Endothelial cell of umbilical vein (primary cell): ENCODE measurements around the gene PPP2R2C. TPM values are rescaled to one million over a fixed set of nuclear protein-coding genes. Genes with fewer than 3 reads are reported as not detected.

Experiments
- BruUV-seq: library from RNA; stranded (reverse); fragments of 400-500 nt; replicated peaks from 2 replicates; lab custom pipeline; 2021; lab: Mats Ljungman, UMichigan
- CTCF ChIA-PET: fragments of 300-600, 350-600 bp; sonication (Branson Sonifier 250); formaldehyde crosslinking; loops from one replicate; lab custom pipeline; 2021; ENCODE audit warnings: antibody characterized with exemption, inconsistent platforms; lab: Charles Lee
- POLR2A ChIA-PET: fragments of 300-600, 350-600 bp; sonication (Branson Sonifier 250); formaldehyde crosslinking; loops from one replicate; lab custom pipeline; 2021; ENCODE audit warnings: antibody characterized with exemption, inconsistent platforms; lab: Charles Lee
- DNase-seq: peaks from one replicate; pipeline ENCODE4 v3.0.0-alpha.2; 2011; ENCODE audit warnings: low read depth, low spot score
- FAIRE-seq: peaks from 2 replicates; lab custom pipeline; 2011; peaks lifted over from hg19 to GRCh38; lab: Jason Lieb, UNC
- H2AFZ ChIP-seq: 2 replicates; pipeline ENCODE4 v1.6.0; 2012; ENCODE audit warnings: low read depth, low read length, control low read depth, inconsistent platforms
- H3K27ac ChIP-seq: 2 replicates; pipeline ENCODE4 v1.5.1; 2011; ENCODE audit warnings: low read depth, mild to moderate bottlenecking, control low read depth, low read length, moderate library complexity; ENCODE audit not compliant: insufficient read depth
- H3K27me3 ChIP-seq, 2 experiments: 2 replicates each; pipeline versions ENCODE4 v1.6.0 to v1.6.1; 2011; ENCODE audit warnings: low read length in 2 of 2, mixed read lengths in 1 of 2; ENCODE audit not compliant: control insufficient read depth in 2 of 2, insufficient read depth in 2 of 2
- H3K36me3 ChIP-seq, 2 experiments: 2 replicates in 1 of 2; 3 replicates in 1 of 2; pipeline ENCODE4 v1.5.1; 2011; ENCODE audit warnings: low read length in 2 of 2, mild to moderate bottlenecking in 1 of 2, moderate library complexity in 1 of 2; ENCODE audit not compliant: control insufficient read depth in 2 of 2, insufficient read depth in 2 of 2; ENCODE audit errors: extremely low read depth in 1 of 2
- H3K4me1 ChIP-seq: 3 replicates; pipeline ENCODE4 v1.5.1; 2011; ENCODE audit warnings: mild to moderate bottlenecking, low read length; ENCODE audit not compliant: control insufficient read depth, insufficient read depth; ENCODE audit errors: extremely low read depth
- H3K4me2 ChIP-seq: 2 replicates; pipeline ENCODE4 v1.6.1; 2011; ENCODE audit warnings: low read length, control low read depth, mixed read lengths; ENCODE audit not compliant: insufficient read depth
- H3K4me3 ChIP-seq, 3 experiments: fragments of 200-600 bp in 1 of 3; sonication (generic), shearing (Covaris generic) in 1 of 3; replicated peaks in 1 of 3; 2 replicates each; pipeline ENCODE4 v1.5.1; 2011 to 2016; ENCODE audit warnings: control low read depth in 3 of 3, low read length in 3 of 3, mild to moderate bottlenecking in 2 of 3, inconsistent platforms in 1 of 3, low read depth in 1 of 3, moderate library complexity in 1 of 3; ENCODE audit not compliant: insufficient read depth in 1 of 3
- H3K79me2 ChIP-seq: 2 replicates; pipeline ENCODE4 v1.6.0; 2012; ENCODE audit warnings: low read length, inconsistent platforms; ENCODE audit not compliant: control insufficient read depth, insufficient read depth
- H3K9ac ChIP-seq: replicated peaks from 2 replicates; pipeline ENCODE3; 2011; ENCODE audit warnings: low read length, control low read depth; ENCODE audit not compliant: insufficient read depth; ENCODE audit errors: extremely low read depth
- H3K9me1 ChIP-seq: replicated peaks from 3 replicates; pipeline ENCODE4 v1.6.0; 2011; ENCODE audit warnings: mild to moderate bottlenecking, low read length; ENCODE audit not compliant: control insufficient read depth, insufficient read depth; ENCODE audit errors: extremely low read depth
- H3K9me3 ChIP-seq: replicated peaks from 2 replicates; pipeline ENCODE4 v1.5.1; 2012; ENCODE audit warnings: low read length, inconsistent platforms; ENCODE audit not compliant: control insufficient read depth, insufficient read depth
- H4K20me1 ChIP-seq: replicated peaks from 2 replicates; pipeline ENCODE3; 2011; ENCODE audit warnings: mild to moderate bottlenecking, low read length; ENCODE audit not compliant: control insufficient read depth, insufficient read depth; ENCODE audit errors: extremely low read depth
- CTCF ChIP-seq, 2 donors: IDR thresholded peaks; 1 replicate in 1 of 2; 2 replicates in 1 of 2; pipeline ENCODE4 v1.5.1; 2011; ENCODE audit warnings: low read length in 2 of 2, mild to moderate bottlenecking in 2 of 2, moderate library complexity in 2 of 2, control low read depth in 1 of 2, inconsistent platforms in 1 of 2, low read depth in 1 of 2; ENCODE audit not compliant: insufficient read depth in 1 of 2; ENCODE audit errors: extremely low read depth in 1 of 2
- EZH2 ChIP-seq: IDR thresholded peaks from 2 replicates; pipeline ENCODE4 v1.6.1; 2012; ENCODE audit warnings: borderline replicate concordance, low read depth, mild to moderate bottlenecking, moderate library complexity, low read length, inconsistent platforms; ENCODE audit not compliant: severe bottlenecking
- FOS ChIP-seq: IDR thresholded peaks from 2 replicates; pipeline ENCODE4 v1.6.1; 2011; ENCODE audit warnings: mild to moderate bottlenecking, low read length, moderate library complexity, borderline replicate concordance; ENCODE audit not compliant: insufficient read depth
- GATA2 ChIP-seq: IDR thresholded peaks from 2 replicates; pipeline ENCODE4 v1.7.0; 2011; ENCODE audit warnings: low read depth, mild to moderate bottlenecking, moderate library complexity, mixed read lengths, low read length; ENCODE audit not compliant: insufficient read length, insufficient read depth
- JUN ChIP-seq: IDR thresholded peaks from 2 replicates; pipeline ENCODE4 v1.6.1; 2011; ENCODE audit warnings: borderline replicate concordance, low read depth; ENCODE audit not compliant: insufficient read length, insufficient read depth
- MYC ChIP-seq: IDR thresholded peaks from one replicate; pipeline ENCODE4 v1.6.1; 2011; ENCODE audit warnings: mild to moderate bottlenecking, low read depth, low read length
- POLR2A ChIP-seq: IDR thresholded peaks from 2 replicates; pipeline ENCODE4 v1.6.1; 2012; ENCODE audit warnings: low read depth, mild to moderate bottlenecking, control low read depth, low read length
- POLR2AphosphoS5 ChIP-seq: IDR thresholded peaks from 2 replicates; pipeline ENCODE4 v1.6.1; 2012; ENCODE audit warnings: low read depth, mild to moderate bottlenecking, control low read depth, low read length, moderate library complexity; ENCODE audit not compliant: insufficient read depth
- dilution Hi-C: fragments of 300-500 bp; cut with MboI; formaldehyde crosslinking; loops from one replicate; pipeline ENCODE4 v1.15.0; 2019; ENCODE audit warnings: low sequenced_read_pairs; ENCODE audit not compliant: extremely low pct_ligation_motif_present
- intact Hi-C: fragments of 100-400 bp; cut with micrococcal nuclease; formaldehyde crosslinking; loops from one replicate; pipeline ENCODE4 v1.10.0; 2022
- polyA plus RNA-seq, 4 experiments: library from polyadenylated mRNA; depleted of rRNA in 3 of 4; stranded (reverse) in 3 of 4; unstranded in 1 of 4; fragments of >200 nt; gene quantifications; 2 replicates each; pipeline versions ENCODE4 v1.2.1 to v1.2.3, GENCODE V29; 2011 to 2012; ENCODE audit warnings: missing spikeins in 1 of 4
- total RNA-seq: library from RNA; stranded (reverse); gene quantifications from 2 replicates; pipeline ENCODE4 v1.2.3, GENCODE V29; 2021
- TF ChIP-seq, protein P1 (sequence below): IDR thresholded peaks from 2 replicates; pipeline ENCODE4 v1.6.1; 2011; ENCODE audit not compliant: insufficient read depth, insufficient read length

PPP2R2C gene
- total and polyA plus RNA-seq, 2 donors (not counting 3 experiments of a cell fraction or from before 2014, with no cell fraction given), result 0.03 to 0.09 TPM

DNA sequence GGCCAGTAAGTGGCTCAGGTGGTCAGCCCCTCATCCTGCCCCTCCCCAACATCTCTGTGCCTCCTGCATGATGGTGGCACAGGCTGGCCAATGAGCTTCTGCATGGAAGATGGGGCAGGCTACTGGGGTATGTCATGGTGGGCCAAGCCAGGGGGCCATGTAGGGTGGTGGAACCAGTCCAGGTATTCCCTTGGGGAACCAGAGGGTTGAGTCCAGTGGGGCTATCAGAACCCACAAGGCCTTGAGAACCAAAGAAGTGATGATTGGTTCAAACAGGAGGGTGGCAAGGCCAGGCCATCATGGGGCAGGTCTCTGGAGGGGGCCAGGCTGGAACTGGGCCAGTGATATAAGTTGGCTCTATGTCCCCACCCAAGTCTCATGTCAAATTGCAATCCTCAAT lies 18.8 kb upstream of the PPP2R2C start:
- Histone ChIP-seq H3K27ac (no peak overlapping the region), H2AFZ (no peak overlapping the region), H3K4me3 (no peak overlapping the region), H3K9me3 (no peaks in the 10 kb centered on the region), H3K9ac (no peak overlapping the region), H3K9me1 (no peaks in the 10 kb centered on the region), H3K79me2 (no peaks in the 10 kb centered on the region), H3K36me3 (no peaks in the 10 kb centered on the region), H4K20me1 (no peaks in the 10 kb centered on the region), H3K4me1 (no peaks in the 10 kb centered on the region), H3K27me3 (peaks cover 0 to 3% of the 10 kb centered on the region in 2 experiments), H3K4me2 (no peak overlapping the region)
- dilution Hi-C loops (no loop called here), intact Hi-C loops (no loop called here)
- no peak for DNase-seq
- no peak for FAIRE-seq
- no peak for TF ChIP-seq JUN
- ChIA-PET CTCF (no interaction called here), POLR2A (no interaction called here)
- BruUV-seq, result no TSS peak

DNA sequence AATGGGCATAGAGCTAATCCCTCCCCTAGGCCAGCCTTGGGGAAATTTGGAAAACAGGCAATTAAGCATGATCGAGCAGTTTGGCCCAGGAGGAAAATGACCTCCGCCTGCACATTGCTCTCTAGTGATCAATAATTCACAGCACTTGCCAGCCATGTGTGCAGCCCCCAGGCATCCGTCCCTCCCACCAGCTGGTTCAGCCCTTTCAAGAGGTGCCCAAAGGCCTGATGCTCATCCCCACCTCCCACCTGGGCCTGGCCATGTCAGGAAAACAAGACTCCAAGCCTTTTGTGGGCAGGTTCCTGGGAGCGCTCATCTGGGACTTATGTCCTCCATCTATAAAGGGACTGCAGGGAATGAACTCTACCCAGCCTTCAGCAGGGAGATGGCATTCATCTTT lies 17.5 kb upstream of the PPP2R2C start:
- H3K79me2 ChIP-seq, result no peaks in the 10 kb centered on the region
- dilution Hi-C loops (no loop called here), intact Hi-C loops (no loop called here)
- no peaks in the 10 kb centered on the region for H3K4me1 ChIP-seq
- no peak for DNase-seq
- CTCF ChIA-PET, result no interaction called here
- no peaks in the 10 kb centered on the region for H3K9me3 ChIP-seq
- H3K27ac ChIP-seq, result no peak overlapping the region
- no peak overlapping the region for H3K4me3 ChIP-seq
- no peak overlapping the region for H3K4me2 ChIP-seq
- H2AFZ ChIP-seq, result no peak overlapping the region
- peaks cover 0 to 4% of the 10 kb centered on the region in 2 experiments for H3K27me3 ChIP-seq
- H3K9me1 ChIP-seq, result no peaks in the 10 kb centered on the region
- H3K9ac ChIP-seq, result no peak overlapping the region
- no TSS peak for BruUV-seq
- FAIRE-seq, result no peak
- TF ChIP-seq JUN, result no peak
- no peak for TF ChIP-seq CTCF (IDR thresholded peaks at IDR 0.05; ENCODE audit: extremely low read depth in 1 of 2, insufficient read depth in 1 of 2, low read depth in 1 of 2, low read length in 2 of 2)
- TF ChIP-seq, protein P1, sequence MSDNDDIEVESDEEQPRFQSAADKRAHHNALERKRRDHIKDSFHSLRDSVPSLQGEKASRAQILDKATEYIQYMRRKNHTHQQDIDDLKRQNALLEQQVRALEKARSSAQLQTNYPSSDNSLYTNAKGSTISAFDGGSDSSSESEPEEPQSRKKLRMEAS, result no peak
- TF ChIP-seq MYC, result no peak
- TF ChIP-seq EZH2, result no peak
- TF ChIP-seq POLR2AphosphoS5, result no peak
- TF ChIP-seq FOS, result no peak
- TF ChIP-seq GATA2, result no peak
- no peak for TF ChIP-seq POLR2A
- no peaks in the 10 kb centered on the region for H3K36me3 ChIP-seq
- no peaks in the 10 kb centered on the region for H4K20me1 ChIP-seq
- POLR2A ChIA-PET, result no interaction called here
